Thymus (tissue), 11 donors: ENCODE results near the gene CCDC57. TPM values are rescaled to one million over a fixed set of nuclear protein-coding genes. Genes with fewer than 3 reads are reported as not detected.

Source experiments
- DNase-seq, 9 donors: peaks; one replicate each; pipeline ENCODE4 v3.0.0-alpha.2; 2013; ENCODE audit warnings: low spot score in 9 of 9, low read depth in 6 of 9, missing footprints in 1 of 9
- H3K27ac ChIP-seq, 2 donors: one replicate each; pipeline ENCODE4 v1.5.1; 2013; ENCODE audit warnings: control low read depth in 1 of 2, low read depth in 1 of 2, low read length in 1 of 2, mild to moderate bottlenecking in 1 of 2, moderate library complexity in 1 of 2
- H3K27me3 ChIP-seq, 2 donors: one replicate each; pipeline ENCODE4 v1.5.1; 2013; ENCODE audit warnings: low read length in 1 of 2; ENCODE audit not compliant: control insufficient read depth in 2 of 2, insufficient read depth in 1 of 2
- H3K36me3 ChIP-seq, 2 donors: one replicate each; pipeline ENCODE4 v1.5.1; 2013; ENCODE audit warnings: low read length in 1 of 2, mild to moderate bottlenecking in 1 of 2, moderate library complexity in 1 of 2; ENCODE audit not compliant: control insufficient read depth in 2 of 2, insufficient read depth in 2 of 2
- H3K4me1 ChIP-seq, 2 donors: one replicate each; pipeline ENCODE4 v1.5.1; 2013; ENCODE audit warnings: low read length in 2 of 2; ENCODE audit not compliant: control insufficient read depth in 2 of 2, insufficient read depth in 2 of 2
- H3K4me3 ChIP-seq, 2 donors: one replicate each; pipeline ENCODE4 v1.5.1; 2013; ENCODE audit warnings: low read length in 2 of 2, control low read depth in 1 of 2, mild to moderate bottlenecking in 1 of 2
- H3K9me3 ChIP-seq, 2 donors: one replicate each; pipeline ENCODE4 v1.5.1; 2013; ENCODE audit warnings: low read length in 1 of 2, mild to moderate bottlenecking in 1 of 2; ENCODE audit not compliant: control insufficient read depth in 2 of 2, insufficient read depth in 1 of 2
- WGBS: extraction: QIAGEN DNeasy Blood & Tissue Kit; methylation state at CpG from one replicate; pipeline ENCODE4 v1.1.7; 2013; 5-methylcytosine and 5-hydroxymethylcytosine counted together
- polyA plus RNA-seq: library from polyadenylated mRNA; stranded (reverse); fragments of 200-250 nt; gene quantifications from one replicate; pipeline ENCODE4 v1.2.3, GENCODE V29; 2013
- total RNA-seq: library from RNA; stranded (reverse); fragments of 120-200 nt; gene quantifications from one replicate; pipeline ENCODE4 v1.2.4, GENCODE V29; 2013
- donor health status: healthy.

Gene CCDC57
- total and polyA plus RNA-seq, 2 donors, result 39.3 to 122 TPM

DNA sequence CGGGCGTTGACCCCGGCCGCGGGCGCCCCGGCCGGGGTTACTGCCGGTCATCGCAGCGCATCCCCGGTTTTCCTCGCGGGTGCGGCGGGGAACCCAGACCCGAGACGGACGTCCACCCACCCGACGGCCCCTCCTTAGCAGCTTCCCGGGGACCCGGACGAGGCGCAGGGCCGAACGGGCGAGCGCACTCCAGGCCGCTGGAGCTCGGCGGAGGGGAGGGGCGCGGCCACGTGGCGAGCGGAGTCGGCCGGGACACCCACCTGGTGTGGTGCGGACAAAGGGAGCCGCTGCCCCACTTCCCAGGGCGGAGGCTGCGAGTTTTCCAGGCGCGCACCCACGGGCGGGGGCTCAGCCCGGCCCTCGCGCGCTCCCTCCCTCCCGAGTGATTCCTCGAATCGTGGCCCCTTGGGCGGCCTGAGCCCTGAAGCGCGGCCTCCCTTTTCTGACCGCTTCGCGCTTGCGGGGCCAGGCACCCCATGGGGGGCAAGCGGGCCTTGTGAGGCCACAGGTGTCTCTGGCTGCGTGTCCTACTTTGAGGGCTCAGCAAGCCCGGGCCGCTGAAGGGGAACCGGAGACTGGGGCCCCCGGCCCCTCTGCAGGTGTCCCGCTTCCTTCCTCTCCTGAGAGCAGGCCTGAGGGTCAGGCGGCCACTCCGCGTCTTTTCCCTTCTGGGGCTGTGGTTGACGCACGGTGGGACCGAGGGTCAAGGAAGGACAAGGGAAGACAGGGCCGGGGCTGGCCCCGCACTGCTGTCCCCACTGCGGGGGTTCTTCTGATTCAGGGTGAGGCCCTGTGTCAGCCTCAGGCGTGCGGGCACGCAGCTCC, 113.5 kb downstream of the CCDC57 start:
- Histone ChIP-seq H3K9me3 (peaks cover 0 to 5% of the 10 kb centered on the region in 2 donors), H3K36me3 (peaks cover 28 to 32% of the 10 kb centered on the region in 2 donors), H3K27me3 (no peaks in the 10 kb centered on the region), H3K4me1 (peaks cover 31 to 49% of the 10 kb centered on the region in 2 donors), H3K4me3 (peak overlapping the region; percentile 64 to 89), H3K27ac (peak overlapping the region; percentile 86 to 96)
- peak in 3 of 9 donors; percentile 37 to 64 (median 43) for DNase-seq
- WGBS, result 6% methylated on average over 80 of the region's 80 CpGs

DNA sequence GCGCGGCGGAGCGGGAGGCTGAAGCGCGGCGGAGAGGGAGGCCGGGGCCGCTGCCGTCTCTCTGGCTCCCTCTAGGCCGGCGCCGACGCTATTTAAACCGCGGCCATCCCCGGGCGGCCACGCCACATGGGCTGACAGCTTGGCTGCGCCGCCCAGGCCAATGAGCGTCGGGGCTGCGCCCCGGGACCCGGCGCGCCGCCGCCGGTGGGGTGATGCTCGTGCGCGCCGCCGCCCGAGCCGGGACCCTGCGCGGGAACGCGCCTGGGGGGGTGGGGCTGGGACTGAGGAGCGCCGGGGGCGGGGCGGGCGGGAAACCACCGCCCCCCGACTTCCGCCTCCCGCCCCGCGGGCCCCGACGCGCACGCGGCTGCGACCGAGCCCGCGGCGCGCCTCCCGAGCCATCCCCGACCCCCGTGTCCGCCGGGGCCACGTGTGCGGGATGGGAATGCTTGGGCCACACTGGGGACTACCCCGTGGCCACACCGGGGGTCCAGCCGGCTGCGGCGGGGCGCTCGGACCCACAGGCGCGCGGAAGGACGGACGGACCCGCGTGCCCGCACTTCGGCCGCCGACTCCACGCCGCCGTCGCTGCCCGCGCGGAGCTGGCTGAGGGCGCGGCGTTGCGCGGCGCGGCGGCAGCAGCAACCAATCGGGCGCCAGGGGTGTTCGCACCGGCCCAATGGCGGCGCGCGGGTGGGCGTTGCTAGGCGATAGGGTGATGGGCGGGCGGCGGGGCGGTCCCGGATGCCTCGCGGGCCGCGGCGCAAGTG, 114.3 kb downstream of the CCDC57 start, which contains the start of gene FASN:
Gene FASN (minus strand): TSS at position 68 of the 770 bp plus-strand sequence. CDS start 1,791 bp downstream, outside the sequence.
- H3K36me3 ChIP-seq, result peaks cover 36 to 40% of the 10 kb centered on the region in 2 donors
- peak within 1 kb of the TSS; percentile 86 to 96 for H3K27ac ChIP-seq
- peaks cover 0 to 5% of the 10 kb centered on the region in 2 donors for H3K9me3 ChIP-seq
- under 1% methylated on average over 124 of the region's 124 CpGs for WGBS
- DNase-seq, result peak in 8 of 9 donors; percentile 76 to 94 (median 84)
- H3K4me1 ChIP-seq, result peaks cover 31 to 41% of the 10 kb centered on the region in 2 donors
- peak within 1 kb of the TSS; percentile 64 to 89 for H3K4me3 ChIP-seq
- H3K27me3 ChIP-seq, result no peaks in the 10 kb centered on the region

DNA sequence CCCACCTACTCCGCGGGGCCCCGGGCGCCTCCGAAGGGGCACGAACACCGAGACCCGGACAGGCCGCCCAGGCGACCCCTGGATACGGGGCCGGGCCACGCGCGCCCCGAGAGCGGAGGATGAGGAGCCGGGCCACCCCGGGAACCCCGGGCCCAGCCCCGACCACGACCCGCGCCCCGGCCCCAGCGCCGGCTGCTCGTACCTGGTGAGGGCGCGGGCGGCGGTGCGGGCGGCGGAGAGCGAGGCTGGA, 114.8 kb downstream of the CCDC57 start:
- Histone ChIP-seq H3K27me3 (no peaks in the 10 kb centered on the region), H3K36me3 (peaks cover 41 to 45% of the 10 kb centered on the region in 2 donors), H3K9me3 (peaks cover 0 to 5% of the 10 kb centered on the region in 2 donors), H3K4me3 (peak overlapping the region; percentile 56 to 89), H3K4me1 (peaks cover 31 to 41% of the 10 kb centered on the region in 2 donors), H3K27ac (peak overlapping the region; percentile 60 to 87)
- no peak for DNase-seq
- WGBS, result under 1% methylated on average over 36 of the region's 36 CpGs

DNA sequence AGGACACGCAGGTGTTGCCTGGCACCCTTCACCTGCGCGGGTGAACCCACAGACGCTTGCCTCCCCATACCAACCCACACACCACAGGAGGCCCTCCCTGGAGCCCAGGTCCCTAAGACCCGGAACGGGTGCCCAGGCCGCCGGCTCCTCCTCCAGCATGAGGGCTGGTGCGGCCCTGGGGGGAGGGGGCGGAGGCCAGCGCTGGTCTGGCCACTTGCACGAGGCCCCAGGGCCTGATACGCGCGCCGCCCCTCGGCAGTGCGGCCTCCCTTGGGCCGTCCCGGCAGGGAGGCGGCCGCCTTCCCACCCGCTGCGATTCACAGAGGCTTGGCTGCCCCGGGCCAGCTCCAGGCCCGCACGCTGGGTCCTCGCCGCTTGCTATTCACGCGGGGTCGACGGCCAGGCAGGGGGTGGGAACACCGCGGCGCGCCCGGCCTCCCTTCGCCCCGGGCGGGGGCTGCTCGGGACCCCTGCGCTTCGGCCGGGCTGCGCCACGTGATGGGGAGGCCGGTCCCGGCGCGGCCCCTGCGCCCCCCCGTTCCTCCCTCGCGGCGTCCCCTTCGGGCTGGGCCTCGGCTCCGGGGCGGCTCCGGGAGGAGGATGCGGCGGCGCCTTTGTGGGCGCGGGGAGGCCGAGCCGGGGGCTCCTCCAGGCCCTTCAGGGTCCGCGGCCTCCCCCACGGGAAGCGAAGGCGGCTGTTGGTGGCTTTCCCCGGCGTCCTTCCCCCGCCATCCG, 115.3 kb downstream of the CCDC57 start:
- Histone ChIP-seq H3K9me3 (peaks cover 0 to 5% of the 10 kb centered on the region in 2 donors), H3K36me3 (peaks cover 46 to 50% of the 10 kb centered on the region in 2 donors), H3K4me3 (peak overlapping the region; percentile 56 to 89), H3K4me1 (peaks cover 31 to 41% of the 10 kb centered on the region in 2 donors), H3K27me3 (no peaks in the 10 kb centered on the region), H3K27ac (peak overlapping the region; percentile 60 to 87)
- DNase-seq, result no peak
- 1% methylated on average over 77 of the region's 77 CpGs for WGBS

DNA sequence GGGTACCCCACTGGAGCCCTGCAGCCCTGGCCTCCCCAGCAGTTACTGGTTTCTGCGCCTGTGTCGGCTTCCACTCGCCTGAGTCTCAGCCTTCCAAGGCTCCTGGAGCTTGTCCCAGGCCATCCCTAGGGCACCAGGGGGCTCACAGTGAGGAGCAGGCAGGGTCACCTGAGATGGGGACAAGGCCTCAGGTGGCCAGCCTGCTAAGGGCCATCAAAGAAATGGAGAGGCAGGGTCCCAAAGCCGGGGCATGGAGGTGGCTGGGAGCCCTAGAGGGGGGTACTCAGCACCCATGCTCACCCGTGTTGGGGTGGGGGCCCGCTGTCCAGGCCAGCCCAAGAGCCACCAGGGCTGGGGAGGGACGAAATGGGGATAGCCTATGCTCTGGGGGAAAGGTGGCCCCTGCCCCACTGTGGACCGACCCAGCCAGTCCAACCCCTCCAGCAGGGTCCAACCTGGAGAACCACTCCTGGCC, 115.9 kb downstream of the CCDC57 start:
- no peak overlapping the region for H3K27ac ChIP-seq
- DNase-seq, result no peak
- H3K4me3 ChIP-seq, result peak overlapping the region; percentile 55 to 89
- H3K27me3 ChIP-seq, result no peaks in the 10 kb centered on the region
- WGBS, result 83% methylated on average over 8 of the region's 8 CpGs
- H3K36me3 ChIP-seq, result peaks cover 52 to 56% of the 10 kb centered on the region in 2 donors
- H3K4me1 ChIP-seq, result peaks cover 28 to 38% of the 10 kb centered on the region in 2 donors
- H3K9me3 ChIP-seq, result peaks cover 0 to 5% of the 10 kb centered on the region in 2 donors

DNA sequence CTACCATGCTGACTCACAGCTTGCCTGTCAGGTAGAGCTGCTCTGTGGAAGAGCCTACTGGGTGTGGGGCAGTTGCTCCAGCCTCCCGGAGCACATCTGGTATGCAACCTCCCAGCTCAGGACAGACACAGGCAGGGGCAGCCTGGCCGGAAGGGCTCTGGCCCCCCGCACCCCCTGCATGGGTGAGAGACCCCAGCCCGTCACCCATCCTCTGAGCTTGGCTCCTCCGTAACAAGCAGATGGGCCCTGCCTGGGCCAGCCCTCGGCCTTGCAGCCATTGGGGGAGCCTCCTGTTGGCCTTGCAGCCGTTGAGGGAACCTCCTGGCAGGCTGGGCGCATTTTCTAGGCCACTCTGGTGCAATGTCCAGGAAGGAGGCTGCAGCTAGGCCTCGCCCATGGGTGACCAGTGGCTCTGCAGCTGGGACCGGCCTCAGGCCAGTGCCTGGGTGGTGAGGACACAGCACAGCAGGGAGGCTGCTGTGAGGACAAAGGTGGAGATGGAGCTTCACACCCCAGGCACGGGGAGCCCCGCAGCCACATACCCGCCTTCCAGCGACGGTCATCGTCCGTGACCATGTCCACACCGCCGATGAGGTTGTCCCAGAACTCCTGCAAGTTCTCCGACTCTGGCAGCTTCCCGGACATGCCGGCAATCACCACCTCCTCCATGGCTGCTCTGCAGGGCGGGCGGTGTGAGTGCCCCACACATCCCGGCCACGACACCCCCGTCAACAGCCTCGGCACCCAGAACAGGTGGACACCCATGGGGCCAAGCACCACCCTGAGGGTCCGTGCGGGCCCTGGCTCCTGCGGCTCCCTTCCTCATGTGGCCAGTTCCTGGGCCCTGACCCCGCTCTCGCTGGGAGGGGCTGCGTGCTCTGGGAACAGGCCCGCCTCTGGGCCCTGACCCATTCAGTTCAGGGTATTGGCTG, 116.6 kb downstream of the CCDC57 start:
- no peaks in the 10 kb centered on the region for H3K27me3 ChIP-seq
- H3K4me1 ChIP-seq, result peaks cover 25 to 31% of the 10 kb centered on the region in 2 donors
- no peak for DNase-seq
- H3K36me3 ChIP-seq, result peaks cover 55 to 63% of the 10 kb centered on the region in 2 donors
- no peak overlapping the region for H3K27ac ChIP-seq
- H3K4me3 ChIP-seq, result peak overlapping the region in 1 of 2 donors; percentile 55
- H3K9me3 ChIP-seq, result peaks cover 0 to 5% of the 10 kb centered on the region in 2 donors
- WGBS, result 97% methylated on average over 35 of the region's 35 CpGs

DNA sequence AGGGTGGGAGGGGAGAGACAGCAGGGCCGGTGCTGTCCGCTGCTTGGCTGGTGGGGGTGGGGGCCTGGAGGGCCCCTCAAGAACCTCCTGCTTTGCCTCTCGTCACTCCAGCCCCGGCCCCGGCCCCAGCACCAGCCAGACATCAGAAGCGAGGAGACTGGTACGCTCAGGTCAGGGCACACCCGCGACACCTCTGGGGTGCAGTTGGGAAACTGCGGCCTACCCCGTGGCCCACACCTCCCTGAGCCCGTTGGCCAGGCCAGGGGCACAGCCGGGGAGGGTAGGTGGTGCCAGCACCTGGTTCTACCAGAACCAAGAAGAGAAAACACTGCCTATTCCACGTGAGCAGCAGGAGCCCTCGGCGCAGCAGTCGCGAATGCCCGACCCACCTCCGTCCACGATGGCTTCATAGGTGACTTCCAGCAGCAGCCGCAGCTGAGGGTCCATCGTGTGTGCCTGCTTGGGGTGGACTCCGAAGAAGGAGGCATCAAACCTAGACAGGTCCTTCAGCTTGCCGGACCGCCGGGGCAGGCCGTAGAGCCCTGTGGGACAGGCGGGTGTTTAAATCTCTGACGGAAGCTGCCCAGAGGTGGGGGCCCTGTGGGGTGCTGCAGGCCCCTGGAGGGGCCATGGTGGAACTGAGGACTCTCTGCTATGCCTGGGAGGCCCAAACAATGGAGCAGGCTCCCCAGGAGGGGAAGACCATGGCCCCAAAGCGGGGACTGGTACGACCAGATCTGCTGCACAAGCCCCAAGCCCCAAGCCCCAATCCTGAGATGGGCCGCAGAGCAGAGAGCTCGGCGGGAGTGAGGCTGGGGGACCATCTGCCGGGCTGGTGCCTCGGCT, 117.5 kb downstream of the CCDC57 start:
- Histone ChIP-seq H3K4me1 (peaks cover 21 to 22% of the 10 kb centered on the region in 2 donors), H3K27me3 (no peaks in the 10 kb centered on the region), H3K27ac (peak overlapping the region in 1 of 2 donors; percentile 4), H3K9me3 (no peaks in the 10 kb centered on the region), H3K4me3 (no peak overlapping the region), H3K36me3 (peaks cover 61 to 65% of the 10 kb centered on the region in 2 donors)
- no peak for DNase-seq
- WGBS, result 97% methylated on average over 37 of the region's 37 CpGs
